MM.1S (cell line): ENCODE measurements around the gene PCDHGA3.

Experiments used
- DNase-seq: peaks from one replicate; pipeline ENCODE4 v3.0.0-alpha.2; 2015
- H2AFZ ChIP-seq: fragments of 300-600 bp; sonication (generic); 2 replicates; pipeline ENCODE4 v1.6.0; 2016; ENCODE audit warnings: antibody characterized with exemption, low read length
- H3F3A ChIP-seq: fragments of 300-600 bp; sonication (generic); 2 replicates; pipeline ENCODE4 v1.6.1; 2016; ENCODE audit warnings: mild to moderate bottlenecking, antibody characterized with exemption, low read length, moderate library complexity, mixed read lengths; ENCODE audit not compliant: insufficient read depth
- H3K27ac ChIP-seq: fragments of 300-600 bp; sonication (generic); 2 replicates; pipeline ENCODE4 v1.5.1; 2016; ENCODE audit warnings: mild to moderate bottlenecking, low read length
- H3K27me3 ChIP-seq: fragments of 300-600 bp; sonication (generic); replicated peaks from 2 replicates; pipeline ENCODE4 v1.6.0; 2016; ENCODE audit warnings: low read length; ENCODE audit not compliant: insufficient read depth
- H3K36me3 ChIP-seq: fragments of 300-600 bp; sonication (generic); replicated peaks from 2 replicates; pipeline ENCODE4 v1.6.1; 2016; ENCODE audit warnings: mild to moderate bottlenecking, low read length, mixed read lengths; ENCODE audit not compliant: insufficient read depth
- H3K4me1 ChIP-seq: fragments of 300-600 bp; sonication (generic); 2 replicates; pipeline ENCODE4 v1.6.1; 2016; ENCODE audit warnings: low read length, mixed read lengths
- H3K4me2 ChIP-seq: fragments of 300-600 bp; sonication (generic); 2 replicates; pipeline ENCODE4 v1.6.0; 2016; ENCODE audit warnings: low read depth, low read length
- H3K4me3 ChIP-seq: fragments of 300-600 bp; sonication (generic); 2 replicates; pipeline ENCODE4 v1.5.1; 2016; ENCODE audit warnings: low read length, mixed read lengths
- H3K79me2 ChIP-seq: fragments of 300-600 bp; sonication (generic); 2 replicates; pipeline ENCODE4 v1.6.1; 2016; ENCODE audit warnings: mixed run types, low read length, mixed read lengths
- H3K9ac ChIP-seq: fragments of 300-600 bp; sonication (generic); 2 replicates; pipeline ENCODE4 v1.6.1; 2016; ENCODE audit warnings: low read length, mixed read lengths
- H3K9me2 ChIP-seq: fragments of 300-600 bp; sonication (generic); replicated peaks from 2 replicates; pipeline ENCODE4 v1.6.1; 2016; ENCODE audit warnings: mild to moderate bottlenecking, low read length, mixed read lengths; ENCODE audit not compliant: insufficient read depth
- H3K9me3 ChIP-seq: fragments of 300-600 bp; sonication (generic); replicated peaks from 2 replicates; pipeline ENCODE4 v1.6.1; 2016; ENCODE audit warnings: mild to moderate bottlenecking, low read length, mixed read lengths; ENCODE audit not compliant: insufficient read depth
- H4K20me1 ChIP-seq: fragments of 300-600 bp; sonication (generic); 2 replicates; pipeline ENCODE4 v1.6.1; 2016; ENCODE audit warnings: mild to moderate bottlenecking, low read length, moderate library complexity, mixed read lengths; ENCODE audit not compliant: insufficient read depth
- CTCF ChIP-seq: fragments of 300-600 bp; sonication (generic); IDR thresholded peaks from 2 replicates; pipeline ENCODE4 v1.5.1; 2016; ENCODE audit warnings: antibody characterized with exemption, low read length, mixed read lengths
- EZH2 ChIP-seq: fragments of 300-600 bp; sonication (generic); optimal IDR thresholded peaks from 2 replicates; pipeline ENCODE3; 2017; ENCODE audit warnings: low read depth, mild to moderate bottlenecking, antibody characterized with exemption, low read length, mixed read lengths
- EZH2phosphoT487 ChIP-seq: fragments of 300-600 bp; sonication (generic); IDR thresholded peaks from 2 replicates; pipeline ENCODE4 v1.6.1; 2018; ENCODE audit warnings: antibody characterized with exemption, low read length

Gene PCDHGA3

GRCh38 chr5:141362719-141363118 is 19.1 kb downstream of the PCDHGA3 start:
- Histone ChIP-seq H3K4me2 (no peak overlapping the region), H3F3A (no peaks in the 10 kb centered on the region), H3K4me3 (no peak overlapping the region), H4K20me1 (no peaks in the 10 kb centered on the region), H3K4me1 (no peaks in the 10 kb centered on the region), H3K9me2 (no peaks in the 10 kb centered on the region), H3K27ac (no peak overlapping the region), H3K9me3 (no peaks in the 10 kb centered on the region), H3K27me3 (no peaks in the 10 kb centered on the region; the same call in none of the 2 replicates), H3K9ac (no peak overlapping the region), H3K36me3 (no peaks in the 10 kb centered on the region), H3K79me2 (no peaks in the 10 kb centered on the region), H2AFZ (no peak overlapping the region)
- DNase-seq = no peak
- no peak for TF ChIP-seq CTCF

DNA sequence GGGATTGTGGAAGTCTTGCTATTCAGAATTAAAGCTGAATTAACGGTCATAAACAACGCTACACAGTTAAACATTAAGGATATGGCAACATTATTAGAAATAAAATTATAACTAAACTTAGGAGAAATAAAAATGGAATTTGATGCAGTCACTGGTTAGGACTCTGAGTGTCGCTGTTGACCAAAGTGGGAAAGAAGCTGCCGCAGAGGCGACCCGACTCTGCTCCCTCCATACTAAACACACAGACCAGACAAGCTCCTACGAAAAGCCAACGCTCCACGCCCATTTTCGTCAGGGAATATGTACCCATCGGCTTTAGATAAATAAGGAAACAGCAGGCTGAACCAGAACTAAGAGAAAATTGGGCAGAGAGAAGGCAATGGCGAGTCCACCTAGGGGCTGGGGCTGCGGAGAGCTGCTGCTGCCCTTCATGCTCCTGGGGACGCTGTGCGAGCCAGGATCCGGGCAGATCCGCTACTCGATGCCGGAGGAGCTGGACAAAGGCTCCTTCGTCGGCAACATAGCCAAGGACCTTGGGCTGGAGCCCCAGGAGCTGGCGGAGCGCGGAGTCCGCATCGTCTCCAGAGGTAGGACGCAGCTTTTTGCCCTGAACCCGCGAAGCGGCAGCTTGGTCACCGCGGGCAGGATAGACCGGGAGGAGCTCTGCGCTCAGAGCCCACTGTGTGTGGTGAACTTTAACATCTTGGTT is 20.5 kb downstream of the PCDHGA3 start, which contains the start of gene PCDHGA5:
Gene PCDHGA5 (plus strand): TSS at position 211 of the 709 bp plus-strand sequence. CDS start 169 bp downstream, at position 380.
- no peak for TF ChIP-seq EZH2
- no peak for TF ChIP-seq EZH2phosphoT487
- TF ChIP-seq CTCF = no peak

GRCh38 chr5:141366016-141366896 is 22.6 kb downstream of the PCDHGA3 start:
- H3K4me2 ChIP-seq = no peak overlapping the region
- no peaks in the 10 kb centered on the region for H4K20me1 ChIP-seq
- no peaks in the 10 kb centered on the region; the same call in none of the 2 replicates for H3K27me3 ChIP-seq
- H3K9me3 ChIP-seq = no peaks in the 10 kb centered on the region
- H3K9me2 ChIP-seq = no peaks in the 10 kb centered on the region
- no peak overlapping the region for H3K4me3 ChIP-seq
- no peaks in the 10 kb centered on the region for H3K79me2 ChIP-seq
- DNase-seq = no peak
- H3F3A ChIP-seq = no peaks in the 10 kb centered on the region
- H3K9ac ChIP-seq = no peak overlapping the region
- H3K36me3 ChIP-seq = no peaks in the 10 kb centered on the region
- H2AFZ ChIP-seq = no peak overlapping the region
- no peak overlapping the region for H3K27ac ChIP-seq
- no peak for TF ChIP-seq EZH2phosphoT487
- no peak for TF ChIP-seq EZH2
- no peak for TF ChIP-seq CTCF
- H3K4me1 ChIP-seq = no peaks in the 10 kb centered on the region

More for the DNA sequence above, 20.5 kb downstream of the PCDHGA3 start, which contains the start of gene PCDHGA5:
- Histone ChIP-seq H3K27ac (no peak within 1 kb of the TSS), H3K9me3 (no peaks in the 10 kb centered on the region), H3K9ac (no peak within 1 kb of the TSS), H3K4me3 (no peak within 1 kb of the TSS), H2AFZ (no peak within 1 kb of the TSS), H3K4me1 (no peaks in the 10 kb centered on the region), H3K27me3 (no peaks in the 10 kb centered on the region; the same call in none of the 2 replicates), H3K9me2 (no peaks in the 10 kb centered on the region), H3K79me2 (no peaks in the 10 kb centered on the region), H3F3A (no peaks in the 10 kb centered on the region), H3K4me2 (no peak within 1 kb of the TSS), H4K20me1 (no peaks in the 10 kb centered on the region), H3K36me3 (no peaks in the 10 kb centered on the region)
- no peak for DNase-seq
